KOPT-K1 (cell line): Measurements from ENCODE around the gene ITPR2.
"Not testable (repeated sequence)": the region's sequence is repeated elsewhere in the genome, so short reads cannot be mapped to it uniquely, and the experiment has no call there.

ENCODE experiments used
- H3K27ac ChIP-seq: fragments of 200-600 bp; sonication (generic); 2 replicates; pipeline ENCODE4 v1.5.1; 2016; ENCODE audit warnings: antibody characterized with exemption, mild to moderate bottlenecking, low read depth, low read length; ENCODE audit not compliant: poor library complexity, severe bottlenecking
- H3K36me3 ChIP-seq: fragments of 200-600 bp; sonication (generic); 2 replicates; pipeline ENCODE4 v1.5.1; 2017; ENCODE audit warnings: antibody characterized with exemption, mild to moderate bottlenecking, low read length, moderate library complexity; ENCODE audit not compliant: insufficient read depth
- H3K9me3 ChIP-seq: fragments of 200-600 bp; sonication (generic); 2 replicates; pipeline ENCODE4 v1.5.1; 2017; ENCODE audit warnings: antibody characterized with exemption, low read length, mild to moderate bottlenecking; ENCODE audit not compliant: insufficient read depth, poor library complexity, severe bottlenecking

The ITPR2 gene

GRCh38 chr12:26791301-26791791 lies 41.6 kb downstream of the ITPR2 start:
- no peaks in the 10 kb centered on the region for H3K36me3 ChIP-seq
- H3K27ac ChIP-seq = no peak overlapping the region
- no peaks in the 10 kb centered on the region for H3K9me3 ChIP-seq

GRCh38 chr12:26790645-26790994 lies 42.4 kb downstream of the ITPR2 start:
- Histone ChIP-seq H3K36me3 (no peaks in the 10 kb centered on the region), H3K27ac (no peak overlapping the region), H3K9me3 (no peaks in the 10 kb centered on the region)

- Histone ChIP-seq H3K36me3 (no peaks in the 10 kb centered on the region), H3K9me3 (no peaks in the 10 kb centered on the region), H3K27ac (no peak overlapping the region)
Measured at GRCh38 chr12:26789731-26790644, 43.0 kb downstream of the ITPR2 start.

GRCh38 chr12:26786865-26787514 lies 46.0 kb downstream of the ITPR2 start:
- Histone ChIP-seq H3K9me3 (no peaks in the 10 kb centered on the region), H3K27ac (no peak overlapping the region), H3K36me3 (no peaks in the 10 kb centered on the region)

GRCh38 chr12:26786491-26786864 lies 46.5 kb downstream of the ITPR2 start:
- Histone ChIP-seq H3K9me3 (peaks cover 3% of the 10 kb centered on the region), H3K27ac (no peak overlapping the region), H3K36me3 (no peaks in the 10 kb centered on the region)

- not testable (repeated sequence) for H3K27ac ChIP-seq, H3K9me3 ChIP-seq, H3K36me3 ChIP-seq
Measured at GRCh38 chr12:26783816-26784379, 49.1 kb downstream of the ITPR2 start.

GRCh38 chr12:26783131-26783526 lies 49.9 kb downstream of the ITPR2 start:
- Histone ChIP-seq H3K27ac (no peak overlapping the region), H3K9me3 (peaks cover 10% of the 10 kb centered on the region), H3K36me3 (no peaks in the 10 kb centered on the region; the same call in 1 of the 2 replicates)

GRCh38 chr12:26782372-26783130 lies 50.4 kb downstream of the ITPR2 start:
- H3K9me3 ChIP-seq = peaks cover 15% of the 10 kb centered on the region
- H3K36me3 ChIP-seq = no peaks in the 10 kb centered on the region; the same call in 1 of the 2 replicates
- no peak overlapping the region for H3K27ac ChIP-seq

- peaks cover 32% of the 10 kb centered on the region for H3K9me3 ChIP-seq
- not testable (repeated sequence) for H3K27ac ChIP-seq, H3K36me3 ChIP-seq
Measured at GRCh38 chr12:26780656-26781055, 52.3 kb downstream of the ITPR2 start.

GRCh38 chr12:26778173-26778775 lies 54.7 kb downstream of the ITPR2 start:
- peaks cover 32% of the 10 kb centered on the region for H3K9me3 ChIP-seq
- H3K27ac ChIP-seq, H3K36me3 ChIP-seq: not testable (repeated sequence)

- peaks cover 32% of the 10 kb centered on the region for H3K9me3 ChIP-seq
- H3K36me3 ChIP-seq = peaks cover 5% of the 10 kb centered on the region
- H3K27ac ChIP-seq = no peak overlapping the region
Measured at GRCh38 chr12:26777236-26777635, 55.8 kb downstream of the ITPR2 start.

- not testable (repeated sequence) for H3K27ac ChIP-seq, H3K36me3 ChIP-seq
- peaks cover 26% of the 10 kb centered on the region for H3K9me3 ChIP-seq
Measured at GRCh38 chr12:26775991-26776390, 57.0 kb downstream of the ITPR2 start.

GRCh38 chr12:26773313-26774104 lies 59.5 kb downstream of the ITPR2 start:
- H3K36me3 ChIP-seq = peaks cover 5% of the 10 kb centered on the region; the same call in 1 of the 2 replicates
- H3K9me3 ChIP-seq = peaks cover 26% of the 10 kb centered on the region
- H3K27ac ChIP-seq = no peak overlapping the region

GRCh38 chr12:26771861-26772260 lies 61.1 kb downstream of the ITPR2 start:
- Histone ChIP-seq H3K27ac (no peak overlapping the region), H3K36me3 (peaks cover 5% of the 10 kb centered on the region; the same call in 1 of the 2 replicates), H3K9me3 (peaks cover 9% of the 10 kb centered on the region)
